ENCODE data around the gene ZBTB20. TPM values are rescaled to one million over a fixed set of nuclear protein-coding genes. Genes with fewer than 3 reads are reported as not detected.

The ZBTB20 gene
- total RNA-seq, 1 experiment from 2014 or later, result 3.7 TPM

DNA sequence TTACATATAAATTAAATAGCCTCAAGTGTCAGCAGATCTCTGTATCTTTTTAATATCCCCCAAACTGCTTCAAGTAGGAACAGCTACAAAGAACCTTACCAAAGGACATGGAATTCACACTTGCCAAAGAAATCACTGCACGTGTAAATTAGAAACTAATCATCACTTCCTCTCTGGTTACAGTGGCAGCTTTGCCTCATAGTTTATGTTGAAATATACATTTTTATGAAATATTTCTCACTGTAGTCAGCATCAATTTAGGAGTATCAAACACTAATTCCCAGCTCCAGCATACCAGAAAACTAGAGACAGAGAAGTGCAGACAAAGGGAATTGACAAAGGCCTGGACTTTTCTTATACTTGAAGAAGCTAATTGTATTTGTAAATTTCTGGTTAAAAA lies 592.4 kb downstream of the ZBTB20 start:
- Histone ChIP-seq H3K4me1 (ENCODE audit: insufficient read depth, low read length) (peaks cover 11% of the 10 kb centered on the region; the same call in 1 of the 2 replicates), H4K20me1 (ENCODE audit: low read length) (no peaks in the 10 kb centered on the region), H3K27ac (ENCODE audit: low read length) (no peak overlapping the region), H3F3A (ENCODE audit: low read length, unreplicated experiment) (no peaks in the 10 kb centered on the region), H3K9me2 (replicated peaks; ENCODE audit: low read length) (no peaks in the 10 kb centered on the region), H3K79me2 (ENCODE audit: low read length) (no peaks in the 10 kb centered on the region), H3K36me3 (ENCODE audit: low read depth, low read length) (no peaks in the 10 kb centered on the region), H2AFZ (ENCODE audit: low read length) (no peak overlapping the region), H3K4me3 (ENCODE audit: low read length) (no peak overlapping the region), H3K4me2 (ENCODE audit: low read length) (no peak overlapping the region), H3K9ac (ENCODE audit: low read length) (no peak overlapping the region), H3K27me3 (ENCODE audit: low read length) (no peaks in the 10 kb centered on the region), H3K9me3 (ENCODE audit: low read length) (no peaks in the 10 kb centered on the region)
- ChIA-PET POLR2A (ENCODE audit: unreplicated experiment) (no interaction called here), CTCF (no interaction called here)
- ATAC-seq (no peak), DNase-seq (no peak)
- BruUV-seq (replicated peaks), result no TSS peak
- TF ChIP-seq EZH2phosphoT487 (IDR thresholded peaks at IDR 0.05; ENCODE audit: borderline replicate concordance, low read length) (no peak), EZH2 (IDR thresholded peaks at IDR 0.05; ENCODE audit: low read length, unreplicated experiment) (no peak)
- TF ChIP-seq, protein P1, sequence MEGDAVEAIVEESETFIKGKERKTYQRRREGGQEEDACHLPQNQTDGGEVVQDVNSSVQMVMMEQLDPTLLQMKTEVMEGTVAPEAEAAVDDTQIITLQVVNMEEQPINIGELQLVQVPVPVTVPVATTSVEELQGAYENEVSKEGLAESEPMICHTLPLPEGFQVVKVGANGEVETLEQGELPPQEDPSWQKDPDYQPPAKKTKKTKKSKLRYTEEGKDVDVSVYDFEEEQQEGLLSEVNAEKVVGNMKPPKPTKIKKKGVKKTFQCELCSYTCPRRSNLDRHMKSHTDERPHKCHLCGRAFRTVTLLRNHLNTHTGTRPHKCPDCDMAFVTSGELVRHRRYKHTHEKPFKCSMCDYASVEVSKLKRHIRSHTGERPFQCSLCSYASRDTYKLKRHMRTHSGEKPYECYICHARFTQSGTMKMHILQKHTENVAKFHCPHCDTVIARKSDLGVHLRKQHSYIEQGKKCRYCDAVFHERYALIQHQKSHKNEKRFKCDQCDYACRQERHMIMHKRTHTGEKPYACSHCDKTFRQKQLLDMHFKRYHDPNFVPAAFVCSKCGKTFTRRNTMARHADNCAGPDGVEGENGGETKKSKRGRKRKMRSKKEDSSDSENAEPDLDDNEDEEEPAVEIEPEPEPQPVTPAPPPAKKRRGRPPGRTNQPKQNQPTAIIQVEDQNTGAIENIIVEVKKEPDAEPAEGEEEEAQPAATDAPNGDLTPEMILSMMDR (conservative IDR thresholded peaks at IDR 0.05; ENCODE audit: low read depth, low read length), result no peak
- intact Hi-C loops (cut with micrococcal nuclease), result no loop called here

DNA sequence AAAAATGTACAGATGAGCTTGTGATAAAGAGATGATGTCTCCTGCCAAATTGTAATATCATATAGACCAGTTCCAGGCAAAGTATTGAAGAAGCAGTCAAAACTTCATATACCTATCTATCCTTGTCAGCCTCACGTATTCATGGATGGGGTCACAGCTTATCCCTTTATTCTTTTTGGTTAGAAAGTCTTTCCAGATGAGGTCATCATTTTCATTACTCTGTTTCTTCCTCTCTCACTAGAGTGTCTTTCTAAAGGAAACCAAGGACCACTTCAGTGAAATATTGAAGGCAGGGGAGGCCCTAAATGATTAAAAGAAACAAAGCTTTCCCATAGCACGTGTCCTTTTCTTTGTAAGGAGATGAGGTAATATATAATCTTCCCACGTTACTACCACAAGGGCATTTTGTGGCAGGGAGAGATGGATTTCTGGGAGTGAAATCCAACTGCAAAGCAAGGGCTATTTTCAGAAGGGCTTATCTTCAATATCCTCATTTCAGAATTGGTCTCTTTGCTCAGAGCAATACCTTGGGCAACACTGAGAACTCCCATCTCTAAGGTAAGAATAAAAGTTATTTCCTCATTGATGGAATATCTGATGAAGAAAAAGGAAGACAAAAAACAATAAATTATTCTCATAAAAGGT lies 593.0 kb downstream of the ZBTB20 start:
- Histone ChIP-seq H3K4me2 (ENCODE audit: low read length) (no peak overlapping the region), H3K4me1 (ENCODE audit: insufficient read depth, low read length) (peaks cover 11% of the 10 kb centered on the region; the same call in 1 of the 2 replicates), H3K9me3 (ENCODE audit: low read length) (no peaks in the 10 kb centered on the region), H3F3A (ENCODE audit: low read length, unreplicated experiment) (no peaks in the 10 kb centered on the region), H3K27ac (ENCODE audit: low read length) (no peak overlapping the region), H3K9ac (ENCODE audit: low read length) (no peak overlapping the region), H3K4me3 (ENCODE audit: low read length) (no peak overlapping the region), H3K36me3 (ENCODE audit: low read depth, low read length) (no peaks in the 10 kb centered on the region), H3K27me3 (ENCODE audit: low read length) (no peaks in the 10 kb centered on the region), H2AFZ (ENCODE audit: low read length) (no peak overlapping the region), H4K20me1 (ENCODE audit: low read length) (no peaks in the 10 kb centered on the region), H3K9me2 (replicated peaks; ENCODE audit: low read length) (no peaks in the 10 kb centered on the region), H3K79me2 (ENCODE audit: low read length) (no peaks in the 10 kb centered on the region)
- no TSS peak for BruUV-seq (replicated peaks)
- CTCF ChIA-PET, result no interaction called here
- ATAC-seq, result no peak
- no peak for DNase-seq
- TF ChIP-seq EZH2phosphoT487 (IDR thresholded peaks at IDR 0.05; ENCODE audit: borderline replicate concordance, low read length), result no peak
- no peak for TF ChIP-seq EZH2 (IDR thresholded peaks at IDR 0.05; ENCODE audit: low read length, unreplicated experiment)
- TF ChIP-seq, protein P1 (conservative IDR thresholded peaks at IDR 0.05; ENCODE audit: low read depth, low read length), result no peak
- intact Hi-C loops (cut with micrococcal nuclease), result no loop called here
- POLR2A ChIA-PET (ENCODE audit: unreplicated experiment), result no interaction called here

DNA sequence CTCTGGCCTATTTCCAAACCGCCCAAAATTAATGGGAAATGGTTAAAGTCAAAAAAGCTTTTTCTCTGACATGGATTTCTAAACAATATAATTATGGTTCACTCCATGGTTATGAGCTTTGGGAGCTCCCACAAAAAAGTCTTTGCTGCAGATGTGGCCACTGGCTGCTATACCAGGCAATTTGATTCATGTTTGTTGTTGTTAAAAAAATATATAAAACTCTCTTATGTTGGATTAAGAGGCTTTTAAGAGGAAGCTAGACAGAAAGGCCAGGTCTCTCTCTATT lies 594.6 kb downstream of the ZBTB20 start:
- DNase-seq (no peak), ATAC-seq (peak; percentile 52)
- no TSS peak for BruUV-seq (replicated peaks)
- intact Hi-C loops (cut with micrococcal nuclease), result no loop called here
- Histone ChIP-seq H3K9ac (ENCODE audit: low read length) (no peak overlapping the region), H3K9me2 (replicated peaks; ENCODE audit: low read length) (no peaks in the 10 kb centered on the region), H3F3A (ENCODE audit: low read length, unreplicated experiment) (no peaks in the 10 kb centered on the region), H3K27ac (ENCODE audit: low read length) (peak overlapping the region; percentile 27), H3K36me3 (ENCODE audit: low read depth, low read length) (no peaks in the 10 kb centered on the region), H3K4me2 (ENCODE audit: low read length) (peak overlapping the region; percentile 29), H2AFZ (ENCODE audit: low read length) (no peak overlapping the region), H3K9me3 (ENCODE audit: low read length) (no peaks in the 10 kb centered on the region), H3K79me2 (ENCODE audit: low read length) (no peaks in the 10 kb centered on the region), H3K4me1 (ENCODE audit: insufficient read depth, low read length) (peaks cover 11% of the 10 kb centered on the region; the same call in 1 of the 2 replicates), H4K20me1 (ENCODE audit: low read length) (no peaks in the 10 kb centered on the region), H3K27me3 (ENCODE audit: low read length) (no peaks in the 10 kb centered on the region), H3K4me3 (ENCODE audit: low read length) (no peak overlapping the region)
- ChIA-PET POLR2A (ENCODE audit: unreplicated experiment) (no interaction called here), CTCF (no interaction called here)
- TF ChIP-seq, protein P1 (conservative IDR thresholded peaks at IDR 0.05; ENCODE audit: low read depth, low read length), result no peak
- TF ChIP-seq EZH2phosphoT487 (IDR thresholded peaks at IDR 0.05; ENCODE audit: borderline replicate concordance, low read length), result no peak
- no peak for TF ChIP-seq EZH2 (IDR thresholded peaks at IDR 0.05; ENCODE audit: low read length, unreplicated experiment)

Measured in PC-3 (cell line).